Measurements from ENCODE around the gene ZBTB20. TPM values are rescaled to one million over a fixed set of nuclear protein-coding genes. Genes with fewer than 3 reads are reported as not detected.

The ZBTB20 gene
- total and polyA plus RNA-seq, 8 donors, result 0.15 to 149 (median 38.5) TPM

DNA sequence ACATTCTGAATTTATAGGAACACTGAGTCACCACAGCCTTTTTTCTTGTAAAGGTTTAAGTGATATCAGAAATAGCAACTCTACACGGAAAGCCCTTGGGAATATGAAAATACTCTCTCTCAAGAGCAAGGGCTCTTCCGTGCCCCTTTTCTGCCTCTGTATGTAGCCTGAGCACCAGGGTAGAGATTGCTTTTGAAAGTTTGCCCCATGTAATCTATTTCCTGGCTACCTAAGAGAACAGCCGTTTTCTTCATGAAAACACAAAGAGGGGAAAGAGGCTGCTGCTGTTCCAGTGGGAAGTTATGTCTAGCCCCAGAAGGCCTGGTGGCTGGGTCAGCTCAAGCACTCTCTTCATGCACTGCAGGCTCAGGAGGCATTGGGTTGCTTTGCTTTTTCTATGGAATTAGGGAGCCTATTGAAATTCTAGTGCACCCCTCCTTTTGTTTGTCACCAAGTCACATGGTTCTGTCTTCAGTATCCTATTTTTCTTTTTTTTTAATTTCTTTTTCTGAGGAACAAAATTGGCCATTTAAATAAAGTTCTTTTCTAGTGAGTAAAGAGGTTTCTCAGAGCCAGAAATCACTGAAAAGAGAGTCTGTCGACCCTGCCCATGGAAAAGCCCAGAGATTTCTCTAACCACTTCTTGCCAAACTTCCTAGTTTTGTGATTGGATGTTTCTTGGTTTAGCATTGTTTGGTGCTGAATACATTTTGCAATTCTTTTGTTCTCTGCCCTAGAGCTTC lies 813.7 kb downstream of the ZBTB20 start:
- no peak for DNase-seq
- no peak for TF ChIP-seq POLR2AphosphoS5 (IDR thresholded peaks at IDR 0.05)
- TF ChIP-seq EP300 (IDR thresholded peaks at IDR 0.05), result no peak
- TF ChIP-seq POLR2A (IDR thresholded peaks at IDR 0.05), result no peak
- no peak for TF ChIP-seq CTCF (IDR thresholded peaks at IDR 0.05)
- no peaks in the 10 kb centered on the region for H3K27me3 ChIP-seq
- intact Hi-C loops (cut with DNase I; ENCODE audit: low total_unique reads), result no loop called here
- no peak overlapping the region for H3K4me3 ChIP-seq
- no peaks in the 10 kb centered on the region for H3K4me1 ChIP-seq
- no peak overlapping the region for H3K27ac ChIP-seq
- WGBS, 5 donors, result 67 to 83% (median 78%) methylated on average over 4 of the region's 4 CpGs
- no peaks in the 10 kb centered on the region for H3K9me3 ChIP-seq
- peaks cover under 1 to 28% (median 16%) of the 10 kb centered on the region in 4 donors for H3K36me3 ChIP-seq

DNA sequence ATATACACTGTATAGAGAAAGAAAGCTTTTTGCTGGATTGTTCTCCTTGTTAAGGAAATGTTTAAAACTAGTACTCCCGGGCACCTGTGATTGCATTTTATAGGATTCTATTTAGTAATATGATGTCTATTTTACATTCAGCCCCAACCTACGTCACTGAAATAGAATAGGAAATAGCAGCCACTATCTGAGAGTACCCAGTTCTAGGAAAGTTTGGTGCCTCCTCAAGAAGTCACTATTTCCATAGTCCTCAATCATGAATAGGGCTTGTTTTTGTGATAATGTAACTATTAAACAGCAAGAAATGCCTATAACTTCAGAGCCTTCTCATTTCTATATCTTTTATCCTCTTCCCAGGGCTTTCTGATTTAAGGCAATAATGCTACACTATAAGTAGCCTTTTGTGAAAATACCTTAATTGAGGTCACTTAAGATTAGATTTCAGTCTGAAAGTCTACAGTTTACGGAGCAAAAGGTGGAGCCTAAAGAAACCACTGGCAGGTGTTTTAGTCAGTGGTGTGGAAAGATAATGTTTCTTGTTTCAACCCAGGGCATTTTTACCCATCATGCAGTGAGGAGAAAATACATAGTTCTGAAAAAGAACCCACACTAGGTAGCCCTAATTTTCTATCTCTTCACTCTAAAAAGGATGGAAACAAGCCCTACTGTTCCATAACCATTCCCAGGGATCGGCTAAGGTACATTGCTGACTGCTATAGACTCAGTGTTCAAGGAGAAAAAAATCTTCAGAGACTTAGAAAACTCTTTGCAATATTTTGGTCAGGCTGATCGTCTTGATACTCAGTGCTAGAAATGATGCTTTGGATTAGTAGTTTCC lies 814.5 kb downstream of the ZBTB20 start:
- no peaks in the 10 kb centered on the region for H3K4me1 ChIP-seq
- TF ChIP-seq POLR2A (IDR thresholded peaks at IDR 0.05) (no peak), EP300 (IDR thresholded peaks at IDR 0.05) (no peak), CTCF (IDR thresholded peaks at IDR 0.05) (no peak), POLR2AphosphoS5 (IDR thresholded peaks at IDR 0.05) (no peak)
- H3K27ac ChIP-seq, result no peak overlapping the region
- no peaks in the 10 kb centered on the region for H3K9me3 ChIP-seq
- DNase-seq, result no peak
- peaks cover 0 to 20% (median 10%) of the 10 kb centered on the region in 4 donors for H3K36me3 ChIP-seq
- WGBS, 5 donors, result 80 to 91% (median 83%) methylated on average over 5 of the region's 5 CpGs
- no peak overlapping the region for H3K4me3 ChIP-seq
- H3K27me3 ChIP-seq, result no peaks in the 10 kb centered on the region
- intact Hi-C loops (cut with DNase I; ENCODE audit: low total_unique reads), result no loop called here

DNA sequence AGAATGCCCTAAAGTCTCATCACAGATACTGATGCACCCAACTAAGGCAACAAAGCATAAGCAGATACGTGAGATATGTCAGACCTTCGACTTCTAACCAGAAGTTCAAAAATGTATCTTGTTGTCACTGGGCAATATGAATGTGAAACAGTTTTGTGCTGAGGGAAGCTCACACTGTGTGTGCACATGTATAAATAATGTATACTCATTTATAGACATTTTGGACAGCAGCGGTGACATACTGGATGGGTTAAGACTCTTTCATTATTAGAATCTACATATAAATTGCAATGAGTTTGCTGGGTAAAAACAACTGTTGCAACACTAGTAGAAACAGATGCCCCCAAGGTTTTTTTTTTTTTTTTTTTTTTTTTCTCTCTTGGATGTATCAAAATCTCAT lies 815.4 kb downstream of the ZBTB20 start:
- WGBS, 5 donors, result 92 to 93% (median 92%) methylated on average over 3 of the region's 3 CpGs
- TF ChIP-seq CTCF (IDR thresholded peaks at IDR 0.05), result no peak
- TF ChIP-seq POLR2AphosphoS5 (IDR thresholded peaks at IDR 0.05), result no peak
- no peak for TF ChIP-seq EP300 (IDR thresholded peaks at IDR 0.05)
- no peak for TF ChIP-seq POLR2A (IDR thresholded peaks at IDR 0.05)
- intact Hi-C loops (cut with DNase I; ENCODE audit: low total_unique reads), result no loop called here
- no peaks in the 10 kb centered on the region for H3K27me3 ChIP-seq
- no peaks in the 10 kb centered on the region for H3K4me1 ChIP-seq
- H3K27ac ChIP-seq, result no peak overlapping the region
- no peak overlapping the region for H3K4me3 ChIP-seq
- no peak for DNase-seq
- H3K36me3 ChIP-seq, result peaks cover 0 to 19% (median 7%) of the 10 kb centered on the region in 4 donors
- H3K9me3 ChIP-seq, result no peaks in the 10 kb centered on the region

DNA sequence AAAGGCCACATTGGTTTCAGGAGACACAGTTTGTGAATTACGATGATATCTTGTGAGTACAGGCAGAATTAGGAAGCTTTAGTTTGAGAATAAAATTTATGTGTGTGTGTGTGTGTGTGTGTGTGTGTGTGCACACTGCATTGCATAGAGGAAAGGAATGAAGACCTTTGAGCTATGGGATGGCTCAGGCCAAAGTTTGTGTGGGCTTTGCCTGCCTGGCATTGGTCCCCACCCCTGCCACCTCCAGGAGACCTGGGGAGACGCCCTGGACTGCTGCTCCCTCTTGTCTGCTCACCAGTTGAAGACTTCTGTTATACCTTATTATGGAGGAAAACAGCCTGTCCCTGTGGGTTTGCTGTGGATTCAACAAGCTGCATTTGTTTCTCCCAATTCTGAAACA lies 816.1 kb downstream of the ZBTB20 start:
- intact Hi-C loops (cut with DNase I; ENCODE audit: low total_unique reads), result no loop called here
- WGBS, 5 donors, result 89 to 100% (median 95%) methylated on average over 2 of the region's 2 CpGs
- Histone ChIP-seq H3K36me3 (peaks cover 0 to 19% (median 7%) of the 10 kb centered on the region in 4 donors), H3K27me3 (no peaks in the 10 kb centered on the region), H3K4me1 (no peaks in the 10 kb centered on the region), H3K4me3 (no peak overlapping the region), H3K27ac (no peak overlapping the region), H3K9me3 (no peaks in the 10 kb centered on the region)
- TF ChIP-seq POLR2A (IDR thresholded peaks at IDR 0.05) (no peak), CTCF (IDR thresholded peaks at IDR 0.05) (no peak), EP300 (IDR thresholded peaks at IDR 0.05) (no peak), POLR2AphosphoS5 (IDR thresholded peaks at IDR 0.05) (no peak)
- DNase-seq, result no peak

Data from stomach (tissue), 9 donors.